HEK293 (cell line): ENCODE results near the gene CELA1.

Experiments
- CTCF ChIA-PET: fragments of 350-600 bp; formaldehyde crosslinking; extraction: SDS; loops from one replicate; lab custom pipeline; 2021; ENCODE audit warnings: antibody characterized with exemption; lab: Yijun Ruan, JAX
- POLR2A ChIA-PET: fragments of 300-600 bp; formaldehyde crosslinking; extraction: SDS; loops from one replicate; lab custom pipeline; 2020; ENCODE audit warnings: antibody characterized with exemption, inconsistent platforms; lab: Yijun Ruan, JAX
- H3K27ac ChIP-seq: fragments of 200-500 bp; sonication (Bioruptor generic); 2 replicates; pipeline ENCODE4 v1.5.1; 2014; ENCODE audit warnings: low read depth, low read length, control low read depth, inconsistent platforms; ENCODE audit errors: extremely low read depth
- H3K36me3 ChIP-seq, 2 experiments: fragments of 200-500 bp in 1 of 2; sonication (Bioruptor generic) in 1 of 2; 1 replicate in 1 of 2; 2 replicates in 1 of 2; pipeline ENCODE4 v1.5.1; 2014 to 2017; ENCODE audit warnings: inconsistent platforms in 2 of 2, low read length in 2 of 2; ENCODE audit not compliant: control insufficient read depth in 2 of 2, insufficient read depth in 1 of 2
- H3K4me1 ChIP-seq: fragments of 200-500 bp; sonication (Bioruptor generic); 2 replicates; pipeline ENCODE4 v1.5.1; 2014; ENCODE audit warnings: mild to moderate bottlenecking, low read length, inconsistent platforms; ENCODE audit not compliant: control insufficient read depth, insufficient read depth
- H3K4me3 ChIP-seq: 2 replicates; pipeline ENCODE4 v1.5.1; 2011; ENCODE audit warnings: low read depth, mild to moderate bottlenecking, control low read depth, low read length, moderate library complexity
- H3K9me3 ChIP-seq: fragments of 200-500 bp; sonication (Bioruptor generic); 2 replicates; pipeline ENCODE4 v1.5.1; 2014; ENCODE audit warnings: low read depth, low read length, inconsistent platforms; ENCODE audit not compliant: control insufficient read depth, insufficient read depth
- EGR2 ChIP-seq: fragments of 450-650 bp; formaldehyde crosslinking; IDR thresholded peaks from 2 replicates; pipeline ENCODE4 v1.5.1; 2016; ENCODE audit warnings: low read depth, missing biosample characterization, missing genetic modification characterization
- GLIS1 ChIP-seq: fragments of 450-650 bp; formaldehyde crosslinking; IDR thresholded peaks from 2 replicates; pipeline ENCODE4 v1.5.1; 2016; ENCODE audit warnings: missing biosample characterization, missing genetic modification characterization
- HIC1 ChIP-seq: fragments of 450-650 bp; formaldehyde crosslinking; IDR thresholded peaks from 2 replicates; pipeline ENCODE4 v1.5.1; 2016; ENCODE audit warnings: missing biosample characterization, missing genetic modification characterization
- INSM2 ChIP-seq: fragments of 450-650 bp; formaldehyde crosslinking; IDR thresholded peaks from 2 replicates; pipeline ENCODE4 v1.5.1; 2016; ENCODE audit warnings: missing biosample characterization, missing genetic modification characterization
- KLF9 ChIP-seq: fragments of 450-650 bp; formaldehyde crosslinking; IDR thresholded peaks from 2 replicates; pipeline ENCODE4 v1.5.1; 2016; ENCODE audit warnings: missing biosample characterization, missing genetic modification characterization, low read depth
- MEIS1 ChIP-seq: sonication (generic); formaldehyde crosslinking; IDR thresholded peaks from 2 replicates; pipeline ENCODE4 v1.8.1; 2022; ENCODE audit warnings: missing genetic modification reagents, mild to moderate bottlenecking, borderline replicate concordance
- OSR2 ChIP-seq: fragments of 450-650 bp; formaldehyde crosslinking; IDR thresholded peaks from 2 replicates; pipeline ENCODE4 v1.5.1; 2016; ENCODE audit warnings: missing biosample characterization, missing genetic modification characterization
- PRDM4 ChIP-seq: fragments of 450-650 bp; formaldehyde crosslinking; IDR thresholded peaks from 2 replicates; pipeline ENCODE4 v1.5.1; 2017; ENCODE audit warnings: missing biosample characterization, missing genetic modification characterization
- TRIM28 ChIP-seq: IDR thresholded peaks from 2 replicates; pipeline ENCODE4 v1.6.1; 2011; ENCODE audit warnings: low read length, control low read depth, borderline replicate concordance
- ZBTB1 ChIP-seq: fragments of 450-650 bp; formaldehyde crosslinking; IDR thresholded peaks from 2 replicates; pipeline ENCODE4 v1.5.1; 2016; ENCODE audit warnings: missing biosample characterization, missing genetic modification characterization
- ZBTB48 ChIP-seq: fragments of 450-650 bp; formaldehyde crosslinking; IDR thresholded peaks from 2 replicates; pipeline ENCODE4 v1.5.1; 2016; ENCODE audit warnings: missing biosample characterization, missing genetic modification characterization
- ZBTB6 ChIP-seq: fragments of 450-650 bp; formaldehyde crosslinking; IDR thresholded peaks from 2 replicates; pipeline ENCODE4 v1.5.1; 2017; ENCODE audit warnings: missing biosample characterization, missing genetic modification characterization
- ZFP3 ChIP-seq: fragments of 450-650 bp; formaldehyde crosslinking; IDR thresholded peaks from 2 replicates; pipeline ENCODE4 v1.5.1; 2016; ENCODE audit warnings: low read depth, missing biosample characterization, missing genetic modification characterization
- ZFP41 ChIP-seq: fragments of 450-650 bp; formaldehyde crosslinking; IDR thresholded peaks from 2 replicates; pipeline ENCODE4 v1.5.1; 2016; ENCODE audit warnings: missing biosample characterization, missing genetic modification characterization, borderline replicate concordance
- ZFP69B ChIP-seq: fragments of 450-650 bp; formaldehyde crosslinking; IDR thresholded peaks from 2 replicates; pipeline ENCODE4 v1.5.1; 2016; ENCODE audit warnings: missing biosample characterization, missing genetic modification characterization
- ZNF138 ChIP-seq: fragments of 450-650 bp; formaldehyde crosslinking; IDR thresholded peaks from 2 replicates; pipeline ENCODE4 v1.5.1; 2016; ENCODE audit warnings: missing biosample characterization, missing genetic modification characterization, borderline replicate concordance
- ZNF146 ChIP-seq: fragments of 450-650 bp; formaldehyde crosslinking; IDR thresholded peaks from 2 replicates; pipeline ENCODE4 v1.5.1; 2016; ENCODE audit warnings: missing biosample characterization, missing genetic modification characterization
- ZNF174 ChIP-seq: fragments of 450-650 bp; formaldehyde crosslinking; IDR thresholded peaks from 2 replicates; pipeline ENCODE4 v1.5.0; 2017; ENCODE audit warnings: missing biosample characterization, mild to moderate bottlenecking, missing genetic modification characterization
- ZNF266 ChIP-seq: fragments of 450-650 bp; formaldehyde crosslinking; IDR thresholded peaks from 2 replicates; pipeline ENCODE4 v1.5.1; 2016; ENCODE audit warnings: missing biosample characterization, missing genetic modification characterization, low read depth
- ZNF416 ChIP-seq: fragments of 450-650 bp; formaldehyde crosslinking; IDR thresholded peaks from 2 replicates; pipeline ENCODE4 v1.5.1; 2016; ENCODE audit warnings: missing biosample characterization, missing genetic modification characterization
- ZNF544 ChIP-seq: fragments of 450-650 bp; formaldehyde crosslinking; IDR thresholded peaks from 2 replicates; pipeline ENCODE4 v1.5.0; 2017; ENCODE audit warnings: missing biosample characterization, missing genetic modification characterization
- ZNF664 ChIP-seq: fragments of 450-650 bp; formaldehyde crosslinking; IDR thresholded peaks from 2 replicates; pipeline ENCODE4 v1.5.1; 2016; ENCODE audit warnings: missing biosample characterization, missing genetic modification characterization
- ZNF777 ChIP-seq: fragments of 450-650 bp; formaldehyde crosslinking; IDR thresholded peaks from 2 replicates; pipeline ENCODE4 v1.5.1; 2017; ENCODE audit warnings: missing biosample characterization, missing genetic modification characterization, borderline replicate concordance
- ZNF843 ChIP-seq: fragments of 450-650 bp; formaldehyde crosslinking; IDR thresholded peaks from 2 replicates; pipeline ENCODE4 v1.5.1; 2016; ENCODE audit warnings: missing biosample characterization, missing genetic modification characterization
- ZSCAN16 ChIP-seq: fragments of 450-650 bp; formaldehyde crosslinking; IDR thresholded peaks from 2 replicates; pipeline ENCODE4 v1.5.1; 2016; ENCODE audit warnings: missing biosample characterization, missing genetic modification characterization

CELA1 gene

GRCh38 chr12:51362307-51362706 is 15.8 kb upstream of the CELA1 start:
- H3K36me3 ChIP-seq, result peaks cover 0 to 17% of the 10 kb centered on the region in 2 experiments; a peak in 1 of 3 replicates
- H3K4me1 ChIP-seq, result no peaks in the 10 kb centered on the region
- H3K27ac ChIP-seq, result no peak overlapping the region
- ChIA-PET POLR2A (interaction anchor here (0.5 kb wide), 2 partner anchors 31 to 32 kb away, joined by 3 read pairs; no protein-coding TSS in a partner anchor), CTCF (interaction anchor here (0.6 to 2.0 kb wide), 3 partner anchors 9 to 662 kb away, joined by 4 read pairs; no protein-coding TSS in a partner anchor)
- no peak for TF ChIP-seq ZBTB1 (tag by site-specific recombination)
- TF ChIP-seq ZFP41 (tag by site-specific recombination), result no peak
- no peak for TF ChIP-seq ZNF138 (tag by site-specific recombination)
- TF ChIP-seq OSR2 (tag by site-specific recombination), result no peak
- no peak for TF ChIP-seq KLF9
- TF ChIP-seq HIC1, result no peak
- no peak for TF ChIP-seq ZNF174 (tag by site-specific recombination)
- TF ChIP-seq ZNF664 (tag by site-specific recombination), result no peak
- no peak for TF ChIP-seq ZNF843 (tag by site-specific recombination)
- no peak for TF ChIP-seq ZNF146 (tag by site-specific recombination)
- TF ChIP-seq ZNF416, result no peak
- no peaks in the 10 kb centered on the region for H3K9me3 ChIP-seq
- no peak overlapping the region for H3K4me3 ChIP-seq

GRCh38 chr12:51361161-51362016 is 14.9 kb upstream of the CELA1 start:
- Histone ChIP-seq H3K36me3 (peaks cover 0 to 23% of the 10 kb centered on the region in 2 experiments; a peak in 1 of 3 replicates), H3K4me3 (no peak overlapping the region), H3K4me1 (no peaks in the 10 kb centered on the region), H3K27ac (no peak overlapping the region), H3K9me3 (no peaks in the 10 kb centered on the region)
- ChIA-PET POLR2A (no interaction called here), CTCF (interaction anchor here (0.6 to 2.0 kb wide), 5 partner anchors 9 to 340 kb away, joined by 3 to 8 read pairs (median 4); no protein-coding TSS in a partner anchor)
- no peak for TF ChIP-seq ZBTB6 (tag by site-specific recombination)
- TF ChIP-seq PRDM4 (tag by site-specific recombination), result no peak
- TF ChIP-seq GLIS1, result no peak

- POLR2A ChIA-PET, result no interaction called here
- TF ChIP-seq ZSCAN16 (no peak), ZNF266 (tag by site-specific recombination) (no peak), ZNF777 (tag by site-specific recombination) (no peak), ZBTB48 (tag by site-specific recombination) (no peak), INSM2 (tag by site-specific recombination) (no peak), ZNF544 (no peak), ZFP3 (tag by site-specific recombination) (no peak), TRIM28 (no peak), EGR2 (tag by site-specific recombination) (no peak), ZFP69B (tag by site-specific recombination) (no peak), MEIS1 (CRISPR knock-in tag) (no peak)
Observed at GRCh38 chr12:51360315-51360714, 13.8 kb upstream of the CELA1 start.

More at GRCh38 chr12:51360315-51360714, 13.8 kb upstream of the CELA1 start:
- Histone ChIP-seq H3K27ac (no peak overlapping the region), H3K9me3 (no peaks in the 10 kb centered on the region), H3K36me3 (peaks cover 0 to 23% of the 10 kb centered on the region in 2 experiments; a peak in 1 of 3 replicates), H3K4me1 (no peaks in the 10 kb centered on the region), H3K4me3 (no peak overlapping the region)
- CTCF ChIA-PET, result interaction anchor here (0.6 to 1.2 kb wide), 3 partner anchors 8 to 339 kb away, joined by 3 to 8 read pairs (median 4); no protein-coding TSS in a partner anchor
